GM12875 (cell line): ENCODE data around the gene TRIM8.

ENCODE experiments used
- H3K4me3 ChIP-seq: one replicate; pipeline ENCODE4 v1.5.1; 2011; ENCODE audit warnings: low read depth, low read length, control low read depth
- TF ChIP-seq, protein P1 (sequence below): IDR thresholded peaks from 2 replicates; pipeline ENCODE4 v1.5.1; 2011; ENCODE audit warnings: low read depth, mild to moderate bottlenecking, control low read depth, inconsistent platforms, low read length, moderate library complexity, borderline replicate concordance; ENCODE audit not compliant: insufficient read depth

TRIM8 gene

GRCh38 chr10:102696736-102697135 is 52.5 kb downstream of the TRIM8 start:
- H3K4me3 ChIP-seq = no peak overlapping the region
- TF ChIP-seq, protein P1, sequence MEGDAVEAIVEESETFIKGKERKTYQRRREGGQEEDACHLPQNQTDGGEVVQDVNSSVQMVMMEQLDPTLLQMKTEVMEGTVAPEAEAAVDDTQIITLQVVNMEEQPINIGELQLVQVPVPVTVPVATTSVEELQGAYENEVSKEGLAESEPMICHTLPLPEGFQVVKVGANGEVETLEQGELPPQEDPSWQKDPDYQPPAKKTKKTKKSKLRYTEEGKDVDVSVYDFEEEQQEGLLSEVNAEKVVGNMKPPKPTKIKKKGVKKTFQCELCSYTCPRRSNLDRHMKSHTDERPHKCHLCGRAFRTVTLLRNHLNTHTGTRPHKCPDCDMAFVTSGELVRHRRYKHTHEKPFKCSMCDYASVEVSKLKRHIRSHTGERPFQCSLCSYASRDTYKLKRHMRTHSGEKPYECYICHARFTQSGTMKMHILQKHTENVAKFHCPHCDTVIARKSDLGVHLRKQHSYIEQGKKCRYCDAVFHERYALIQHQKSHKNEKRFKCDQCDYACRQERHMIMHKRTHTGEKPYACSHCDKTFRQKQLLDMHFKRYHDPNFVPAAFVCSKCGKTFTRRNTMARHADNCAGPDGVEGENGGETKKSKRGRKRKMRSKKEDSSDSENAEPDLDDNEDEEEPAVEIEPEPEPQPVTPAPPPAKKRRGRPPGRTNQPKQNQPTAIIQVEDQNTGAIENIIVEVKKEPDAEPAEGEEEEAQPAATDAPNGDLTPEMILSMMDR = no peak

- H3K4me3 ChIP-seq = no peak overlapping the region
- TF ChIP-seq, protein P1 = no peak
Observed at GRCh38 chr10:102698894-102699293, 54.6 kb downstream of the TRIM8 start.

GRCh38 chr10:102701272-102701671 is 57.0 kb downstream of the TRIM8 start:
- no peak overlapping the region for H3K4me3 ChIP-seq
- TF ChIP-seq, protein P1 = no peak

GRCh38 chr10:102701796-102702195 is 57.5 kb downstream of the TRIM8 start:
- no peak overlapping the region for H3K4me3 ChIP-seq
- TF ChIP-seq, protein P1 = no peak

GRCh38 chr10:102702742-102703141 is 58.5 kb downstream of the TRIM8 start:
- TF ChIP-seq, protein P1 = no peak
- no peak overlapping the region for H3K4me3 ChIP-seq

GRCh38 chr10:102704915-102705314 is 60.6 kb downstream of the TRIM8 start:
- TF ChIP-seq, protein P1 = no peak
- H3K4me3 ChIP-seq = no peak overlapping the region

DNA sequence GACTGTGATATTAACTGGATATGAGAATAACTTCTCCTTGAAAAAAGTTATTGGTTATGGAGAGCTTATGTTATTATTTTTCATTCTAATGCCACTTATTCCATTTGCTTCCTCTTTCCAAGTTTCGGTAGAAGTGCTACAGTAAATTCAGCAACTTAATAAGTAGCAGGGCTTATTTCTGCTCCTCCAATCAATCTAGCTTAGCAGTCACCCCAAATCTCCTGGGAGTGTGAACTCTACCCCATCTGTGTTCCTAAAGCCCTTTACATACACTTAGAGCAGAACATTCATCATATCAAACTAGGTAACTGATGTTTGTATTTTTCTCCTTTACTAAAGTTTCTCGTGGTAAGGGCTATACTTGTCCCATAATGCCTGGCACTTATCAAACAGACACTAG is 61.3 kb downstream of the TRIM8 start:
- no peak overlapping the region for H3K4me3 ChIP-seq
- TF ChIP-seq, protein P1 = no peak
